A549 (cell line): ENCODE measurements around the gene FADS3.

Source experiments
- HDAC2 ChIP-seq: fragments of 200-600 bp; sonication (generic); IDR thresholded peaks from 2 replicates; pipeline ENCODE4 v1.6.1; 2016
- JUN ChIP-seq, 2 experiments: fragments of >200 bp; sonication (Bioruptor Twin); formaldehyde crosslinking; IDR thresholded peaks; 2 replicates in 1 of 2; 3 replicates in 1 of 2; pipeline ENCODE4 v1.6.1; 2016 to 2017
- MAZ ChIP-seq: fragments of 150-350 bp; IDR thresholded peaks from 2 replicates; pipeline ENCODE4 v1.6.1; 2014; ENCODE audit warnings: antibody characterized with exemption, low read depth, low read length, borderline replicate concordance
- TF ChIP-seq, protein P1 (sequence below): fragments of 250-450 bp; sonication (Bioruptor Pico); IDR thresholded peaks from 2 replicates; pipeline ENCODE4 v1.5.0; 2021; ENCODE audit warnings: mild to moderate bottlenecking, moderate library complexity, borderline replicate concordance
- TF ChIP-seq, protein P2 (sequence below): fragments of >200 bp; sonication (Bioruptor Twin); formaldehyde crosslinking; IDR thresholded peaks from 3 replicates; pipeline ENCODE4 v1.5.1; 2016

DNA sequence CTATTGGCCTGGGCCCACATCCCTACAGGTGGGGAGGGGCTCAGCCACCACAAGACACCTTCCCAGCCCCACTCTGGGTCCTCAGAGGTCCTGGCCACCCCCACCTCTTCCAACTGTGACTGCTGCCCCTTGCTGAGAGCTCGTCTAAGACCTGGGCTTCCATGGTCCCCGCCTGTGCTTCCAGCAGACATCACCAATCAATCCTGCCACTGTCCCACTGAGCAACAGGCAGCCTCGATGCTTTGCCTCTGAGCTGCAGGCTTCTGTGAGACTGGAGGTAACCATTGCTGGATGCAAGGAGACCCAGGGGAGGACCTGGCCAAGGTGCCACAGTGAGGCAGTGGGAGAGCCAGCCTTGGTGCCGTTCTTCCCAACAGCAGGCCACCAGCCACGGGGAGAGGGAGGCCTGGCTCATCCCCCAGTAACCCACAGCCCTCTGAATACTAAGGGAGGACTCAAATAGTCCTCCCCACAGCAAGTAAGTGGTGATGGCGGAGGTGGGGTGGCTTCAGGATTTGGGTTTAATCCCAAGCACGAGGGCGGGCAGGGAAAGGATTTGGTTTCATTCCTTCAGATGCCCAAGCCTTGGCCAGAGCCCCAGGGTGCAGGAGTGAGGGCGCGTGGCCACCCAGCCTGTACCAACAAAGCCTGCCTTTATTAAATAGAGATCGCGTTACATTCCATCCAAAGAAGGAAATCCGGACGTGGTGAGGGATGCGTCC lies 5.5 kb upstream of the FADS3 start:
- TF ChIP-seq, protein P1, sequence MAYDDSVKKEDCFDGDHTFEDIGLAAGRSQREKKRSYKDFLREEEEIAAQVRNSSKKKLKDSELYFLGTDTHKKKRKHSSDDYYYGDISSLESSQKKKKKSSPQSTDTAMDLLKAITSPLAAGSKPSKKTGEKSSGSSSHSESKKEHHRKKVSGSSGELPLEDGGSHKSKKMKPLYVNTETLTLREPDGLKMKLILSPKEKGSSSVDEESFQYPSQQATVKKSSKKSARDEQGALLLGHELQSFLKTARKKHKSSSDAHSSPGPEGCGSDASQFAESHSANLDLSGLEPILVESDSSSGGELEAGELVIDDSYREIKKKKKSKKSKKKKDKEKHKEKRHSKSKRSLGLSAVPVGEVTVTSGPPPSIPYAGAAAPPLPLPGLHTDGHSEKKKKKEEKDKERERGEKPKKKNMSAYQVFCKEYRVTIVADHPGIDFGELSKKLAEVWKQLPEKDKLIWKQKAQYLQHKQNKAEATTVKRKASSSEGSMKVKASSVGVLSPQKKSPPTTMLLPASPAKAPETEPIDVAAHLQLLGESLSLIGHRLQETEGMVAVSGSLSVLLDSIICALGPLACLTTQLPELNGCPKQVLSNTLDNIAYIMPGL (CRISPR knock-in tag) = no peak
- TF ChIP-seq, protein P2, sequence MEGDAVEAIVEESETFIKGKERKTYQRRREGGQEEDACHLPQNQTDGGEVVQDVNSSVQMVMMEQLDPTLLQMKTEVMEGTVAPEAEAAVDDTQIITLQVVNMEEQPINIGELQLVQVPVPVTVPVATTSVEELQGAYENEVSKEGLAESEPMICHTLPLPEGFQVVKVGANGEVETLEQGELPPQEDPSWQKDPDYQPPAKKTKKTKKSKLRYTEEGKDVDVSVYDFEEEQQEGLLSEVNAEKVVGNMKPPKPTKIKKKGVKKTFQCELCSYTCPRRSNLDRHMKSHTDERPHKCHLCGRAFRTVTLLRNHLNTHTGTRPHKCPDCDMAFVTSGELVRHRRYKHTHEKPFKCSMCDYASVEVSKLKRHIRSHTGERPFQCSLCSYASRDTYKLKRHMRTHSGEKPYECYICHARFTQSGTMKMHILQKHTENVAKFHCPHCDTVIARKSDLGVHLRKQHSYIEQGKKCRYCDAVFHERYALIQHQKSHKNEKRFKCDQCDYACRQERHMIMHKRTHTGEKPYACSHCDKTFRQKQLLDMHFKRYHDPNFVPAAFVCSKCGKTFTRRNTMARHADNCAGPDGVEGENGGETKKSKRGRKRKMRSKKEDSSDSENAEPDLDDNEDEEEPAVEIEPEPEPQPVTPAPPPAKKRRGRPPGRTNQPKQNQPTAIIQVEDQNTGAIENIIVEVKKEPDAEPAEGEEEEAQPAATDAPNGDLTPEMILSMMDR = no peak
- TF ChIP-seq MAZ (no peak), JUN (IDR thresholded peaks at IDR 0.05) (no peak), HDAC2 (no peak)
